HuH-7.5 (cell line): ENCODE measurements around the gene ASB18.

Experiments used
- DNase-seq: peaks from one replicate; pipeline ENCODE4 v3.0.0; 2011; ENCODE audit warnings: low spot score

Gene ASB18

DNA sequence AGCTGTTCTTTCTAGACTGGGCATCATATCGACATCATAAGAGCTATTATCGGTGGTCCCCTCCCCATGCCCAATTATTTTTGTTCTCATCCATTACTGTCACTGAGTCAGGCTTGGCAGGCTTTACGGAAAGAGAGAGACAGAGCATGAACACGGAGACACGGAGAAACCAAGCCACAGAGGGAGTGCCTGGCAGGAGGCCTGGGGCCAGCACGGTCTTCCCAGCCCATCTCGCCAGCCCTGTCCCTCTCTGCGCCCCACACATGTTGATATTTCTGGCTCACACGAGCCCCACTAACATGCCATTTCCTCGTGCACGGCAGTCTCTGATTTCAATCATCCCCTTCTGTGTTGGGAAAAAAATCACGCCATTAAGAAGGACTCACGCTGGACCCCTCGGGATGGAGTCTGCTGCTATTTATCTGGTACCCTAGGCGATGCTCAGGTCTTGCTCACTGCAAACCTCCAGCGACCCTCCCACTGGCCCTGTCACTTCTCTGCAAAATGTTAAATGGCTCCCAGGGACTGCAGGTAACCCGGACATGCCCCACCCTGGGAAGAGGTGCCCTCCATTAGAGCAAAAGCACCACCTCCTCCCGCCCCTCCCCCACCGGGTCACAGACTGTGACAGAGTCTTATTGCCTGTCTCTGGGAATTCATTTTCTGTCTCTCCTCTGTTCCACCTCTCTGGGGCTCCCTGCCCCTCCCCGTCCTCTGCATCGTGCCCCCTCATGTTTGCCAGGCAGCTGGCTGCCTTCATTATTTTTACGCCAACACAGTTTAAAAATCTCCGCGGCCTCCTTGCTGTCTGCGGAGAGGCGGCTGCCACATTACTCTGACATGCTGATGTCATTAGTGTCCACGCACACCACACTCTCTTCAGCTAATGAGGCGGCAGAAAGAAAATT lies 55.9 kb downstream of the ASB18 start:
- no peak for DNase-seq

DNA sequence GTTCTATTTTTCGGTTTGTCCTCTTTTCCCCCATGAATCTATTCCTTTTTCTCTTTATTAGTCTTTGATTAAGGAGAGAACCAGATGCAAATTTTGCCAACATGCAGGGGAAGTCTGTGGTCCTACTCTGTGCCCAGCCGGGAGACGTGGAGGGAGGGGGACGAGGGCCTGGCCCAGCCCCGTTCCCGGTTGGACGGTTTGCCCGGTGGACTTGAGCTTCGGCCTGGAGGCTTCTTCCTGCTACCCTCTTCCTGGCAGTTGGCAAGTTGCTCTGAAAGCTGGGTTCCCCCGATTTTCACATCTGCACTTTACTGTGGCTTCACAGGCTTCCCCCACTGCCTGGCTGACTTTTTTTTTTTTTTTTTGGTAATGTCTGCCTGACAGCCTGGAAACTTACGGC lies 56.7 kb downstream of the ASB18 start:
- DNase-seq, result no peak

DNA sequence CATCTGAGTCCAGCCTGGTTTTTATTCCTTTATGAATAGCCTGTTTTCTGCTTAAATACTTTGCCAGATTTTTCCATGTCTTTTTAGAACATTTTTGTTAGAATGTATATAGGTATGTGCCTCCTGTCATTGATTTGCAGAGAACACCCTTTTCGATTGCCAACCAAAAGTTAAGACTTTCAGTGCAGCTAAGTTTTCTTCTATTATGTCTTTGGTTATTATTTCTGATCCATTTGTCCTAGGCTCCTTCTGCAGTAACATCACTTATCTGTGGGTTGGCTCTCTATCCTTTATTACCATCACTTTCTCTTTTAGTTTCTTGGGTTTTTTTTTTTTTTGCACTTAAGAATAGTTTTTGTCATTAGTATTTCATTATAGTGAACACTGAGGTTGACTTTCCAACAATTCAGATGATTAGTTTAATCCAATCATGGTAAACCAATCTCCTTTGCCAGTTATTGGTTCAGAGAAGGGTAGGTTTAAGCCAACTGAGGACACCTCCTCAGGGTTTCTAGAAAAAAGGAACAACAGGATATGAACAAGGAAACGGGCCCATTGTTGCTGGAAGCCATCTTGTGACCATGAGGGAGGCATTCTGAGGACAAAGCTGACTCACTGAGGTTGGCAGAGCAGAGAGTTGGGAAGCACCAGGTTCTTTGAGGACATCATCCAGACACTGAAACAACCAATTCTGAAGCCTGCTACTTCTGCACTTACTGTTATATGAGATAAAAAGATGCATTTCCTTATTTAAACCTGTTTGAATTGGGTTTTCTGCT lies 58.1 kb downstream of the ASB18 start:
- DNase-seq, result no peak

DNA sequence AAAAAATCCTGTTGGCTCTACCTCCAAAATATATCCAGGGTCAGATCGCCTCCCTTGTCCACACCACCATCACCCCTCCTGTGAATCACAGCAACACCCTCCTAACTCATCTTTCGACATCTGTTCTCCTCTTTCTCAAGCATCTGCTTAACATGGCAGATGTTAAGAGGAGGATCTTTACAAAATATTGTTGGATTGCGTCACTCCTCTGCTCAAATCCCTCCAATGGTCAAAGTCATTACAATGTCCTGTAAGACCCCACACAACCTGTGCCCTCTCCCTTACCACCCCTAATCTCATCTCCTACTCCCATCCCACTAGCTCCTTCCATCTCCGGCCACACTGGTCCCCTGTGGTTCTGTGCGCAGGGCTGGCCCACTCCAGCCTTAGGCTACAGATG lies 59.3 kb downstream of the ASB18 start:
- DNase-seq, result no peak

DNA sequence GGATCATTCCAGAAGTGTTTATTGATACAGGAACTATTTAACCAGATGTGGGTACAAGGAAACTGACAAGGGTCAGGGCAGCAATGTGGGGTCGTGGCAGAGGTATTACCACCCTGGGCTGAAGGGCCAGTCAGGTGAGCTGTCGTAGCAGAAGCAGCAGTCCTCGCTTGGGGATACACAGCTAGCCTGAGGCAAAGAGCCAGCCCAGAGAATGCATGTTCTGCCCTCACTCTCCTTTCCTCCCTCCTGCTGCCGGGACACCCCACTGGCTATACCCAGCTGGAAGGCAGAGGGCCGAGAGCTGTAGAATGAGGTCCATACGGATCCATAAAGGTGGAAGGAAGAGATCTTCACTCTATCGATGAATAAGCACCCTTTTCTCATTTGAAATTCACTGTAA lies 63.8 kb downstream of the ASB18 start:
- DNase-seq, result no peak

DNA sequence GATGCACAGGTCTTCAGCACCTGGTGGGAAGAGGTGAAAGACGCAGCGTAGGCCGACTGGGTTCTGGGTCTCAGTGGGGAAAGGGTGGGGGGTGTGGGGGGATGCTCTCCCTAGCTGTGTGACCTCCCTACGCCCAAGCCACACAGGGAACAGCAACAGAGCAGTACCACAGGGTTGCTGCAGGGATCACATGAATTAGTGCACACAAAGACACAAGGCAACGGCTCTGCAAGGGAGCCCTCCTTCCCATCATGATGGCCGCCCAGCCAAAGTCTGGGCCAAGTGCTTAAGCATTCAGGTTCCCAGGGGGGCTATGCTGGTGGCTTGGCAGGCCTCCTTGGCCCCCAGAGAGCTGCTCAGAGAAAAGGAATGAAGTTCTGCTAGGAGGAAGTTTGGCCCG lies 67.8 kb downstream of the ASB18 start:
- no peak for DNase-seq

DNA sequence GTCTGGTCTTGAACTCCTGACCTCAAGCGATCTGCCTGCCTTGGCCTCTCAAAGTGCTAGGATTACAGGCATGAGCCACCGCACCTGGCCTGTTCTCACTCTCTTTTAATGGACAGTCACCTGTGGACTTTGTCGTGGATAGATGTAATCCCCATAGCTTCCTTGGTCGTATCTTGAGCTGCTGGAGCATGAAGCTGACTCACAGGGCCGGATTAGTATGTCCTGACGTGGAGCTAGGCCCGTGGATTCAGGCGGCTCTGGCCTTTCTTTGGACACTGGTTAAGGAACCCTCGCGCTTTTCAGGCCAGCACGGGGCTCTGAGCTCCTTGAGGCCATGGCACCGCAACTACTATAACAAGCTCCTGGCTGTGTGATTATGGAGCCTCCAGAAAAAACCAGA lies 68.5 kb downstream of the ASB18 start:
- no peak for DNase-seq

DNA sequence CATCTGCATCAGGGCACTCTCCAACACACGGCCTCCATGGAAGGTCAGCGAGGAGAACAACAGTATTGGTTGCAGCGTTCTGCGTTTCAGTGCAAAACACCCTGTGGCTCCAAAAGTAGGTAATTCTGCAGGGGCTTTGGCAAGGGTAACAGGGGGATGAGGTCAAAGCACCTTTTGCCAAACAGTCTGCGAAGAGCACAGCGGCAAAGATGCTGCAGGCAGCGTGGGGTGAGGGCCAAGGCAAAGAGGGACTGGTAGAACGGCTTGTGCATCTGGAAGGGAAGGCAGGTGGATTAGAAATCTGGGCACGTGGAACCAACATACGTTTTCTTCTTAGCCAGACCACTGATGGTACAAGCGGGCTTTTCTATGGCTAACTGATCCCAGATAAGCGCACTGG lies 69.4 kb downstream of the ASB18 start:
- no peak for DNase-seq

DNA sequence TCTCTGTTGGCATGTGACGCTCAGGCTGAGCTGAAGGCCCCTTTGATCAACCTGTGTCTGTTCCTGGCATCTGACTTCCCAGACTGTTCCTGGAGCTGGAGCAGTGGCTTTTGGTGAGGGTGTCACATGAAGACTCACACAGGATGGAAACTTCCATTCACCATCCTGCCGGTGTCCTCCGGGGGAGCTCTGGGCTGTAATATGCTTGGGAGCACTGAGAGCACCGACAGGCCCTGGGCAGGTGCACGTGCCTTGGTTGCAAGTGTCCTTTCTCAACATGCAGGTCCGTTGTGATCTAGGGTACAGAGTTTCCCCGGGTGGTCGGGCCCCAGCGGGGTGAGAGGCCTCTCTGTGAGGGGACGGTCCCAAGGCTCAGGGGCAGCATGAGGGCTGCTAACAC lies 71.2 kb downstream of the ASB18 start:
- no peak for DNase-seq

DNA sequence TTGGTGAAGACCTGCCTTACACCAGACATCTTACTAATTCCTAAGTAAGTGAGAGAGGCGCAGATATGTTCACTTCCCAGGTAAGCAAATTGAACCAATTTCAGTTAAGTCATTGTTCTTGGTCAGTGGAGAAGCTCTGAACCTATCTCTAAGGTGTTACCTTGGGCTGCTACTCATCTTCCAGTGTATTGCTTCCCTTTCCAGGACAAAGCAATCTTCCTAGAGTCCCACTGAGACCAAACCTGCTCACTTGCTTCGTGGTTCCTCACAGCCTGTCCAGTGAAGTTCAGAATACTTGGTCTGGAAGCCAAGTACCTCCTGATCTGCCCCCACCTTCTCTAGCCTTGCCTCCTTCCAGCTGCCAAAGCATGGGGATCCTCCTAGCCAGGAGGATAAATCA lies 73.5 kb downstream of the ASB18 start:
- no peak for DNase-seq

DNA sequence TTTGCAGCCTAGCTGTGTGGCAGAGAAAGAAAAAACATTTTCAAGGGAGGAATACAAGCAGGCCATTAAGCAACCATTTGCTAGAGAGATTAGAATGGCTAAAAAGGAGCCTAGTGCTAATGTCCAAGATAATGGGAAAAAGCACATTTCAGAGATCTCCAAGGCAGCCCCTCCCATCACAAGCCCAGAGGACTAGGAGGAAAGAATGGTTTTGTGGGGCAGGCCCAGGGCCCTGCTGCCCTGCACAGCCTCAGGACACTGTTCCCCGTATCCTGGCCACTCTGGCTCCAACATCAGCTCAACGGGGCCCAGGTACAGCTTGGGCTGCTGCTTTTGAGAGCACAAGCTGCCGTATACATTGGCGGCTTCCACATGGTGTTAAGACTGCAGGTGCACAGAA lies 79.5 kb downstream of the ASB18 start:
- no peak for DNase-seq

DNA sequence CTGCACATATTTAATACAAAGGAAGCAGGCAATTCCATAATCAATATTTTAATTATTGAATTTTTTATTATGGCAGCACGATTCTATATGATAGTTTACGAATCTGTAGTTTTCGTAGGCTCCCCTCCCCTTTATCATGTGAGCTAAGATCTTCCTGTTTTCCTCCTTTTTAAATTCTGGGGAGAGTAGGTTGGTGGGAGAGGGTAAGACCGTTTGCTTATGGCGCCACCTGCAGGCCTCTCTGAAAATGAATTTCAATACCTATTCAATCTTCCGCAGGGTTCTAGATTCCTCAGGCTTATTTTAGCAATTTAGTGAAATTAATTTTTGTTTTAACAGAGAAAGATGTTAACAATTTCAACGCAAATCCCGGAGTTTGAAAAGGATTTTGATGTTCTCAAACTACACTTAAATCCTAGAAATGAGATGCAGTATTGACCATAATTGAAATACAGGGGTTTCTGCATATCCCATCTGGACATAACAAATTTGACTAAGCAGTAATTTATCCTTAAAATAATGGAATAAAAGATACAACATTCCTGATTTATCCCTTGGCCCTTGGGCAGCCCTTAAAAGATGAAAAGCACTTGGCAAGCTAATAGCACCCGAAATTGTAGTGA lies 83.3 kb downstream of the ASB18 start:
- peak; percentile 86 for DNase-seq

DNA sequence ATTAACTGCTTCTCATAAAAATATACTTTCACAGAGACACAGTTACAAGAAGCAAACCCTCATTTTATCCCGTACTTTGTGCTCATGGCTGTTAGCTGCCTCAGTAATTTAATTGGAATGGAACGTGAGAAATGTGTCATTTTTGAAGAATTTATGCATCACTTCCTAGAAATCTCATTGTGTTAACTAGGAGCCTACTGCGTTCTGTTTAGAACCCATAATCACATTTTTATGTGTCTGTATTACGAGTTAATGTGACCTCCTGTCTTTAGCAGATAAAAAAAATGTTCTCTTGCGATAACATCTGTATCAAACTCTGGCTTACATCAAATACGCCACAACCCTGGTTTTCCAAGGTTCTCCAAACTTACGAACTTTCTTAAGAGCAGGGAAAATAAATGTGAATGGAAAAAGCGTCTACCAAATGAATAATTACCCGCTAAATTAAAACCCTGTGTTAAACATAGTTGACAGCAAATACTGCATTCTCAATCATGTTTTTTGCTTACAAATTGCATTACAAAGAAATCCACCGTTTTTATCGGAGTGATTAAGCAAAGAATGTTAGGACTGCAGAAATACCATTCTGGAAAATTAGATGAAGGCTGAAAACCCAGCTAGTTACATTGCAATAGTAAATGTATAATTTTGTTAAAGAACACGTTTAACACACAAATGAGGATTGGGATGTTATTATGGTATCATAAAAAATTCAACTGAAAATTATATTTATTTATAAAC lies 84.0 kb downstream of the ASB18 start:
- no peak for DNase-seq

DNA sequence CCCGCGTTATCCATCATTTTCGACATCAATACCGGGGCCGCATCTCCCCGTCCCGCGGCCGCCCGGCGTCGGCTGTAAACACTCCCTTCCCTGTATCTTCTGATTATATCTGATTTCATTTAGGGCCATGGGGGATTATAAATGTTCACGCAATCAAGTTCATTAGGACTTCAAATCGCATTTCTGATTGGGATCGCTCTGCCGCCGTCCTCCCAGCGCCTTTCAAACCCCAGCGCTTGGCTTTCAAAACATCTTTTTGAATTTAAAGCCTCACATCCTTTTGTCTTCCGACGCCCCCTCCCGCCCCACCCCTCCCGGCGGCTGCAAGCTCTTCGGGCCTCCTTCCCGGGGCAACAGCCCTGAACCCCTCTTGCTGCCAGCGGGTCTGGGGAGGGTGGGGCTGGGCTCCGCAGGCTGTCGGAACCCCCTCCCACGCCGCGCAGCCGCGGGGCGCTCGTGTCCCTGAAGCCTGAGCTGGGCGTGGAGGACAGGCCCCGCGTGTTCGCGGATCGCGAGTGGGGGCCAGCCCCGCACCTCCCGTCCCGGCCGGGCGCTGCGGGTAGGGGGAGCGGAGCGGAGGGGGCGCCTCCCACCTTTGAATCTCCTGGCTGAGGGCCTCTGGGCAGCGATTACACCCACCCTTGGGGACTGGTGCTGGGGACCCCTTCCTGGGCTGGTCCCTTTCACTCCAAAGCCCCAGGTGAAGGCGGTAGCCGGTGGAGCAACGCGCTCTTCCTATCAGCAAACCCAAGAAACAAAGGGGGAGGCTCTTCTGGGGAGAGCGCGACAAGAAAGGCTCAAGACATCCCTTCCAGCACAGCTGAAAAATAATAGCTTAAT lies 84.8 kb downstream of the ASB18 start:
- DNase-seq, result no peak

DNA sequence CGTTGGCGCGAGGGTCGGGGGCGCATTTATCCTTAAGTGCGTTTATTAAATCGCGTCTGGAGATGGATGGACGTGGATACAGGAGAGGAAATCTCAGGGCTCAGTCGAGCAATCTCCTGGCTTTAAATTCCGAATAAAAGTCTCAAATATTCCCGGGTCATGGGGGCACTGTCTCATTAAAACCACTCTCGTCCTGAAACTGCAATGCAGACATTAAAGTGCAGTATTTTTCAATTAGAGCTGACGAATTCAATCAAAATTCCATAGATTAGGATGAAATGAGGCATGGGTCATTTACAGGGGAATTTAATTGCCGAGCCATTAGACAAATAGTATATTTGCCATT lies 85.3 kb downstream of the ASB18 start:
- DNase-seq, result no peak

DNA sequence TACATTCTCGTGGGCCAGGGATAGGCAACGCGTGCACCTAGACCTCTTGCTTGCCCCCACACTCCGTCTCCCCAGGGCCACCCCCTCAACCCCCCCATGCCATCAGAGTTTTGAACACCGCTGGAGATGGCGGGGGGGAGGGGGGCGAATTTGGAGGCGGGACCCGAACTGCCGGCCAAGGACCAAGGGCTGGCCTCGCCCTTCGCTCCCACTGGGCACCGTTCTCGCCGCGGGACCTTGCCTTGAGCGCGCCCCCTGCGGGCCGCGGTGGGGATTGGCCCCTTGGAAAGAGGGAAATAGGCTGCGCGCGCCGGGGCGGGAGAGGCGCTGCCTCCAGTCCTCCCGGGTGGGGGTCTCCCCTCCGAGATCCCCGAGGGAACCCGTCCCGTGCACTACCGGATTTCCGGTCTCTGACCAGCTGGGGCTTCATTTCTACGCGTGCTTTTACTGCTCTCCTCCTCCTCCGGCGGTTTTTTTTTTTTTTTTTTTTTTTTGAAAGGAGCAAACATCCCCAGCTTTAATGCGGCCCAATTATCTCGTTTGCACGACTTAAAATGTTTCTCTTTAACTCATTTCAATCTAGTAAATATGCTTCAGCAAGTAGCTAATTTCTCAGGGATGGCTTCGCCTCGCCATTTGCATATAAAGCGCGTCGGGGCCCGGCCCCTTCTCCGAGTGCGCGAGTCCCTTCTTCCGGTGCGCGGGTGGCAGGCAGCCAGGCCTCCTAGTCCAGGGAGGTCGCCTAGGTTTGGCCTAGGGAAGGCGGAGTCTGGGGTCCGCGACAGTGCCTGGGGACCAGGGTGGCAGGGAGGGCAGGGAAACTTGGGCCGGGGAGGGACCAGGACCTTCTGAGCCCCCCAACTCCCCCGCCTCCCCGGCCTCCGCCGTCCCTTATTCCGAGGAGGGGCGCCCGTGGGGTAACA lies 86.0 kb downstream of the ASB18 start:
- DNase-seq, result peak; percentile 91

DNA sequence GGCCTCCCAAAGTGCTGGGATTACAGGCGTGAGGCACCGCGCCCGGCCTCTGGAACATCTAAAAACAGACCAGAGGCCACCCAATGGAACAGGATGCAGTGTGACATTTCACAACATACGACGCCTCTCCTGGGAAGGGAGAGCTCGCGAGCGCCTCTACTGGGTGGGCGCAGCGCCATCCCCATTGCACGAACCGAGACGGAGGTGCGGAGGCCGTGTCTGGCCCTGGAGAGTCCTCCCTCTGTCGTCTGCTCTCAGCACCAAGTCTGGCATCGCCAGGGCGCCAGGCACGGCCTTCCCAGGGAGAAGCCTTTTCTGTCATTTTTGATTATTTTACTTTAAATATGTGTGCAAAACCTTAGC lies 86.6 kb downstream of the ASB18 start:
- DNase-seq, result peak; percentile 95

DNA sequence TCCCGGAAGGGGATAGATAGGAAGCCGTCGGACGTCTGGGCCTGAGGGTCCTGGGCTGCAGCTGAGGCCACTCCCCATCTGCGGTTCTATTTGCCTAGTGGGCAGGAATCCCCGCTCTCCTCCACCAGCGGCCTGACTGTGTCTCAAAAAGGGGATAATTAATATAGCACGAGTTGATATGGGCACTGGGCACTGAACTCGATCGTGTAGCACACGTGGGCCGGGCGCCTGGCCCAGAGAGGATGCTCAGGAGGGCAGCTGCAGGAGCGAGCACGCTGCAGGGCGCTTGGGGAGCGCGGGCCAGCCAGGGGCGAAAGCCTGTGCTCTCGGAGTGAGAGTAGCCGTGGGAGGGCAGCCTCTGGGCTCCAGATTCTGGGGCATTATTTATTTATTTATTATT lies 87.3 kb downstream of the ASB18 start:
- DNase-seq, result no peak

DNA sequence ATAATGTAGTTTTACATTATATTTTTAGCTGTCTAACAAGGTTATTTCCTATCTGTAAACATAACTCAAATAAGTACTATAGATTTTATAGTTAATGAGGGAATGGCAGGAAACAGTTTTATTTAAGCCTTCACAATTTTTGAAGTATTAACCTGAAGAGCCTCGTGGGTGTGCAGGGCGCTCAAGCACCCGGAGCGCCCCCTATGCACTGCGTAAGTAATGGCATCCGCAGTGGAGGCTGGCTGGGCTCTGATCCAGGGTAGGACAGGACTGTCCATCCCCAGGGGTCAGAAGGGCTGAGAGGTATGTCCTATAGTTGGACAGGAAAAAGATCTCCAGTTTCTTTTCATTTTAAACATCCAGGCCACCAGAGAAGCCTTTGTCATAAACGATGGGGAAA lies 87.8 kb downstream of the ASB18 start:
- peak; percentile 80 for DNase-seq

DNA sequence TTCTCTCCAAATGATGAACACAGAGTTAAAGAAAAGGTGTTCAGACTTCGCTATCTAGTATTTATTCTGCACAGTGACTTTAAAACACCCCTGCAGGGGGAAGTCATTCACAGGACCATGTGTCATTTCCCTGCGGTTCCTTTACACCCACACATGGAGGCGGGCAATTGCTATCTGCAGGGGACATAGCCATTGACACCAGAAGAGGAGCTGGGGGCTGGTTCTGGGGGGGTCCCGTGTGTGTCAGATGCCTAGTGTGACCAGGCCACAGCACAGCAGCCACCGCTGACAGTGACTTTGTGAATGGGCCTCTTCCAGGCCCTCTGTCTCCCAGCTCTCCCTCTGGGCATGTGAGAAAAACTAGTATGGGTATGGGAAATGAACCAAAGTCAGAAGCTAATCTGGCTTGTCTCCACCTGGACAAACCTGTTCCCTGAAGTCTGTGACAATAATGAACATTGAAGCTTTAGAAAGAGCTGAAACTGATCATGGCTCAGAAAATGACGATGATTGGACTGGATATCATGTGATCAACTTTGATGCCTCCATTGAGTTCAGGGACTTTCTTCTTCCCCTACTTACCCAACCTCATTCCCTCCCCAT lies 88.6 kb downstream of the ASB18 start:
- peak; percentile 17 for DNase-seq
